ENCODE data around the gene RUNX2.

GRCh38 chr6:45567879-45568278, 239.7 kb downstream of the RUNX2 start:
- TF ChIP-seq ZNF274 (IDR thresholded peaks at IDR 0.05; ENCODE audit: borderline replicate concordance, low read depth, low read length) (no peak), CEBPB (tag; IDR thresholded peaks at IDR 0.05) (no peak), ZNF324 (CRISPR knock-in tag; IDR thresholded peaks at IDR 0.05) (no peak), TSC22D4 (tag; IDR thresholded peaks at IDR 0.05) (no peak), JUND (IDR thresholded peaks at IDR 0.05; ENCODE audit: borderline replicate concordance, low read depth, low read length) (no peak), JUND (tag; IDR thresholded peaks at IDR 0.05; ENCODE audit: borderline replicate concordance, low read depth, low read length) (no peak), JUNB (CRISPR knock-in tag; conservative IDR thresholded peaks at IDR 0.05) (no peak)

All from K562 (cell line).